ENCODE data around the gene GRIA2.

DNA sequence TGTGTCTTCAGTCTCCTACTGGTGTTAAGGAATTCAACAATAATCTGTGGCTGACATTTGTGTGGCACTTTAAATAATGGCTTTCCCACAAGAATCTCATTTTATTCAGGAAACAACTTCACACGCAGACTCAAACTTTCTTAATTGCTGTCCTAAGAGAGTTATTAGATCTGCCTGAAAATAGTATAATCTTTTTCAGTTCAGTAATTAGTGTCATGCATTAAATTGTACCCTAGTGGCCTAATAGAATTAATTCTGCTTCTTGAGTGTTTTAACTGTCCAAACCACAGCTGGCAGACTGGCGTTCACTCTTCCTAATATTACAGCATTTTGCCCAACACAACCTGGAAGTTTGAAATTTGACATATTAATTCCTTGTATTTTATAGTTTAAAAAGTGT is 107.1 kb downstream of the GRIA2 start:
- TF ChIP-seq POLR2A (IDR thresholded peaks at IDR 0.05) = no peak
- TF ChIP-seq, protein P1, sequence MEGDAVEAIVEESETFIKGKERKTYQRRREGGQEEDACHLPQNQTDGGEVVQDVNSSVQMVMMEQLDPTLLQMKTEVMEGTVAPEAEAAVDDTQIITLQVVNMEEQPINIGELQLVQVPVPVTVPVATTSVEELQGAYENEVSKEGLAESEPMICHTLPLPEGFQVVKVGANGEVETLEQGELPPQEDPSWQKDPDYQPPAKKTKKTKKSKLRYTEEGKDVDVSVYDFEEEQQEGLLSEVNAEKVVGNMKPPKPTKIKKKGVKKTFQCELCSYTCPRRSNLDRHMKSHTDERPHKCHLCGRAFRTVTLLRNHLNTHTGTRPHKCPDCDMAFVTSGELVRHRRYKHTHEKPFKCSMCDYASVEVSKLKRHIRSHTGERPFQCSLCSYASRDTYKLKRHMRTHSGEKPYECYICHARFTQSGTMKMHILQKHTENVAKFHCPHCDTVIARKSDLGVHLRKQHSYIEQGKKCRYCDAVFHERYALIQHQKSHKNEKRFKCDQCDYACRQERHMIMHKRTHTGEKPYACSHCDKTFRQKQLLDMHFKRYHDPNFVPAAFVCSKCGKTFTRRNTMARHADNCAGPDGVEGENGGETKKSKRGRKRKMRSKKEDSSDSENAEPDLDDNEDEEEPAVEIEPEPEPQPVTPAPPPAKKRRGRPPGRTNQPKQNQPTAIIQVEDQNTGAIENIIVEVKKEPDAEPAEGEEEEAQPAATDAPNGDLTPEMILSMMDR (IDR thresholded peaks at IDR 0.05) = no peak
- TF ChIP-seq POLR2AphosphoS5 (IDR thresholded peaks at IDR 0.05) = no peak
